ENCODE results near the gene MCF2L.

MCF2L gene

DNA sequence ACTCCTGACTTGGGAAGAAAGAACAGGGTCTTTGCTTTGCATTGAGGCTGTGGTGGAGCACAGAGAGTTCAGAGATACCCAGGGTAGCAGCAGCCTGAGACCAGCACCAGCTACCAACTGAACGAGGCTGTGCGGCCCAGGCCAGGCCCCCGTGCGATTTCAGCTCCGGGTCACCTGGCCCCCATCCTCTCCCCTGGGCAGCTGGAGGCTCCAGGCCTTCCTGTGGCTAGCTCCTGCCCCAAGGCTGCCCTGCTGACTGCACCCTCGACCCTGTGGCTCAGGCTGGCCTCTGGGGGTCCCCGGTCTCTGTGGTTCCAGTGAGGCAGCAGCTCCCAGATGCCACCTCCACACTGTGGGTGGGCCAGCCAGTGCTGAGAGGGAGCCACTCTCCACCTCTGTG, 52.8 kb downstream of the MCF2L start:
- Histone ChIP-seq H3K4me1 (ENCODE audit: control insufficient read depth, insufficient read depth, low read length) (peaks cover 13% of the 10 kb centered on the region), H3K36me3 (ENCODE audit: control insufficient read depth, insufficient read depth, low read length) (no peaks in the 10 kb centered on the region), H3K27me3 (ENCODE audit: control insufficient read depth, insufficient read depth, low read length) (no peaks in the 10 kb centered on the region), H3K9ac (ENCODE audit: low read depth, low read length) (no peak overlapping the region), H3K27ac (ENCODE audit: low read depth, low read length) (no peak overlapping the region), H3K4me3 (ENCODE audit: low read depth, low read length) (no peak overlapping the region), H3K9me3 (ENCODE audit: control insufficient read depth, insufficient read depth, low read length) (no peaks in the 10 kb centered on the region)

GRCh38 chr13:113022391-113022744, 53.4 kb downstream of the MCF2L start:
- Histone ChIP-seq H3K4me1 (ENCODE audit: control insufficient read depth, insufficient read depth, low read length) (peaks cover 13% of the 10 kb centered on the region), H3K4me3 (ENCODE audit: low read depth, low read length) (no peak overlapping the region), H3K36me3 (ENCODE audit: control insufficient read depth, insufficient read depth, low read length) (no peaks in the 10 kb centered on the region), H3K9me3 (ENCODE audit: control insufficient read depth, insufficient read depth, low read length) (no peaks in the 10 kb centered on the region), H3K27ac (ENCODE audit: low read depth, low read length) (peak overlapping the region; percentile 89), H3K27me3 (ENCODE audit: control insufficient read depth, insufficient read depth, low read length) (no peaks in the 10 kb centered on the region), H3K9ac (ENCODE audit: low read depth, low read length) (no peak overlapping the region; the same call in 1 of the 2 replicates)

GRCh38 chr13:113022745-113023574, 53.9 kb downstream of the MCF2L start:
- Histone ChIP-seq H3K36me3 (ENCODE audit: control insufficient read depth, insufficient read depth, low read length) (no peaks in the 10 kb centered on the region), H3K27me3 (ENCODE audit: control insufficient read depth, insufficient read depth, low read length) (no peaks in the 10 kb centered on the region), H3K9me3 (ENCODE audit: control insufficient read depth, insufficient read depth, low read length) (no peaks in the 10 kb centered on the region), H3K9ac (ENCODE audit: low read depth, low read length) (no peak overlapping the region; the same call in 1 of the 2 replicates), H3K4me1 (ENCODE audit: control insufficient read depth, insufficient read depth, low read length) (peaks cover 13% of the 10 kb centered on the region), H3K27ac (ENCODE audit: low read depth, low read length) (peak overlapping the region; percentile 89), H3K4me3 (ENCODE audit: low read depth, low read length) (no peak overlapping the region)

DNA sequence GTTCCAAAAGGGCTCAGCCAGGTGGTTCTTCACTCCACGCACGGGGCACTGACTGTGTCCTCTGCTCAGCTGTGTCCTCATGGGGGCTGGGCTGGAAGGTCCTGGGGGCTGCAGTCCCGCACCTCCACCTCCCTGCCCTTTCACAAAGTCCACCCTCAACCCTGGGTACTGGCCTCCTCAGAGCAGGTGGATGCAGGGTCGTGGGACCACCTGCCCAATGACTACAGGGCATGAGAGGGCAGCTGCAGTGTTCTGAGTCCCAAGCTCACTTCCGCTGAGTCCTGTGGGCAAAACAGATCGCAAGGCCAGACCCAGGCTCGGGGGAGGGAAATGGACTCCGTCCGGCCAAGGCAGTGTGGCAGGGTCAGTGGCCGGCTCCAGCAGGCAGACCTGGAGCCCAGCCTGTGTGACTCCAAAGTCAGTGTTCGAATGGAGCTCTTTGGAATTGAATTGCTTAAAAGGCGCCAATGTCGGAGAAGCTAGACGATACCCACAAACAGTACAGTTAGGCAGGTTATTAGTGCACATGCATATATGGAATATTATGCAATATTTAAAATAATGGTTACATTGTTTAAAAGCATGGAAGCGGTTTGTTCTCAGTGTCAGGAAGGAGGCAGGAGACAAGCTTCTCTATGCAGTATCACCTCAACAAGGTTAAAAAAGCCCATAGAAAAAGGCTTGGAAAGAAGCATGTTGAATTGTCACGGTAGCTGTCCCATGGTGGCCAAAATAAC, 54.8 kb downstream of the MCF2L start:
- H3K27ac ChIP-seq (ENCODE audit: low read depth, low read length), result peak overlapping the region; percentile 89
- no peak overlapping the region for H3K4me3 ChIP-seq (ENCODE audit: low read depth, low read length)
- H3K4me1 ChIP-seq (ENCODE audit: control insufficient read depth, insufficient read depth, low read length), result peaks cover 13% of the 10 kb centered on the region
- no peaks in the 10 kb centered on the region for H3K9me3 ChIP-seq (ENCODE audit: control insufficient read depth, insufficient read depth, low read length)
- no peaks in the 10 kb centered on the region for H3K27me3 ChIP-seq (ENCODE audit: control insufficient read depth, insufficient read depth, low read length)
- H3K9ac ChIP-seq (ENCODE audit: low read depth, low read length), result no peak overlapping the region
- no peaks in the 10 kb centered on the region for H3K36me3 ChIP-seq (ENCODE audit: control insufficient read depth, insufficient read depth, low read length)

GRCh38 chr13:113024466-113024865, 55.5 kb downstream of the MCF2L start:
- H3K9me3 ChIP-seq (ENCODE audit: control insufficient read depth, insufficient read depth, low read length), result no peaks in the 10 kb centered on the region
- no peak overlapping the region for H3K27ac ChIP-seq (ENCODE audit: low read depth, low read length)
- no peak overlapping the region for H3K9ac ChIP-seq (ENCODE audit: low read depth, low read length)
- no peaks in the 10 kb centered on the region for H3K36me3 ChIP-seq (ENCODE audit: control insufficient read depth, insufficient read depth, low read length)
- peaks cover 13% of the 10 kb centered on the region for H3K4me1 ChIP-seq (ENCODE audit: control insufficient read depth, insufficient read depth, low read length)
- H3K4me3 ChIP-seq (ENCODE audit: low read depth, low read length), result no peak overlapping the region
- H3K27me3 ChIP-seq (ENCODE audit: control insufficient read depth, insufficient read depth, low read length), result no peaks in the 10 kb centered on the region

DNA sequence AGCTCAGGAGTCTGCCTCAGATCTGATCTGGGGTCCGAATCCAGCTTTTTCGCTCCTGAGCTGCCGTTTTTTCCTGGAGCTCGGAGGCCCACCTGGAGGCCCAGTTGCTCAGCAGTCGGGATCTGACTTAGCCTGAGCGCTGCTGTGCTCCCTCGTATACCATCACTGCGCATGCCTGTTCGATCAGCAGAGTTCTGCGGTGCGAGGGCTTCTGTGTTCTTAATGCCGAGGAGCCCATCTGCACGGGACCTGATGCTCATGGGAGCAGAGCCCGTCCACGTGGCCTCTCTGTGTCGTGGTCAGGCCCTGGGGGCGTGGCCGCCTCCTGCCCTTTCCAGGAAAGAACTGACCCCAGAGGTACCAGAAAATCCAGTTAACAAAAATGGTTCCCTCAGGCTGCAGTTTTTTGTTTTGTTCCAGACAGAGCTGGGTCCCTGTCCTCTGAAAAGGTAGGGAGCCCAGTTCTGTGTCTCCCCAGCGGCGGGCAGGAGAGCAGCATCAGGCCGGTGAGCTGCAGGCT, 57.4 kb downstream of the MCF2L start:
- Histone ChIP-seq H3K27ac (ENCODE audit: low read depth, low read length) (no peak overlapping the region), H3K36me3 (ENCODE audit: control insufficient read depth, insufficient read depth, low read length) (no peaks in the 10 kb centered on the region), H3K27me3 (ENCODE audit: control insufficient read depth, insufficient read depth, low read length) (no peaks in the 10 kb centered on the region), H3K9ac (ENCODE audit: low read depth, low read length) (no peak overlapping the region), H3K4me1 (ENCODE audit: control insufficient read depth, insufficient read depth, low read length) (peaks cover 13% of the 10 kb centered on the region), H3K9me3 (ENCODE audit: control insufficient read depth, insufficient read depth, low read length) (no peaks in the 10 kb centered on the region), H3K4me3 (ENCODE audit: low read depth, low read length) (no peak overlapping the region)

GRCh38 chr13:113027095-113027494, 58.1 kb downstream of the MCF2L start:
- no peak overlapping the region for H3K9ac ChIP-seq (ENCODE audit: low read depth, low read length)
- no peaks in the 10 kb centered on the region for H3K9me3 ChIP-seq (ENCODE audit: control insufficient read depth, insufficient read depth, low read length)
- peaks cover 13% of the 10 kb centered on the region for H3K4me1 ChIP-seq (ENCODE audit: control insufficient read depth, insufficient read depth, low read length)
- H3K27me3 ChIP-seq (ENCODE audit: control insufficient read depth, insufficient read depth, low read length), result no peaks in the 10 kb centered on the region
- no peaks in the 10 kb centered on the region for H3K36me3 ChIP-seq (ENCODE audit: control insufficient read depth, insufficient read depth, low read length)
- H3K4me3 ChIP-seq (ENCODE audit: low read depth, low read length), result no peak overlapping the region
- no peak overlapping the region for H3K27ac ChIP-seq (ENCODE audit: low read depth, low read length)

DNA sequence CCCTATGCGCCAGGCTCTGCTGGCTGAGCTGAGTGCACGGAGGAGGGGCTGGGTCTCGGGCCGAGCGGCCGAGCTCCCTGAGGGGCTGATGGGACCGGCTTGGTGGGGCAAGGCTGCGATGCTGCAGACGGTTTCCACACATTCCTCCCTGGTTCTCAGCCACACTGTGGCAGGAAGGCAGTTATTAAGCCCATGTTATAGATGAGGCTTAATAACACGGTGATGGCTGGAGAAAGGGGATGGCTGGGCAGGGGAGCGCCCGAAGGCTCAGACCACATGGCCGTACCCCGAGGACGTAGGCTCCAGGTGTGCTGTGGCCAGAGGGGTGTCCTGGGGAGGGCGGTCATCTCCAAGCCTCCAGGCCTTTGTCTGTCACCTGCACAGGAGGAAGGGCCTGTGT, 58.6 kb downstream of the MCF2L start:
- Histone ChIP-seq H3K9me3 (ENCODE audit: control insufficient read depth, insufficient read depth, low read length) (no peaks in the 10 kb centered on the region), H3K36me3 (ENCODE audit: control insufficient read depth, insufficient read depth, low read length) (no peaks in the 10 kb centered on the region), H3K4me3 (ENCODE audit: low read depth, low read length) (no peak overlapping the region), H3K9ac (ENCODE audit: low read depth, low read length) (no peak overlapping the region), H3K4me1 (ENCODE audit: control insufficient read depth, insufficient read depth, low read length) (peaks cover 10% of the 10 kb centered on the region), H3K27ac (ENCODE audit: low read depth, low read length) (no peak overlapping the region), H3K27me3 (ENCODE audit: control insufficient read depth, insufficient read depth, low read length) (no peaks in the 10 kb centered on the region)

GRCh38 chr13:113028336-113029060, 59.5 kb downstream of the MCF2L start:
- Histone ChIP-seq H3K4me1 (ENCODE audit: control insufficient read depth, insufficient read depth, low read length) (0 out of 2 replicates have a peak, but pooled peaks cover under 1% of the 10 kb centered on the region), H3K27me3 (ENCODE audit: control insufficient read depth, insufficient read depth, low read length) (no peaks in the 10 kb centered on the region), H3K9me3 (ENCODE audit: control insufficient read depth, insufficient read depth, low read length) (no peaks in the 10 kb centered on the region)

DNA sequence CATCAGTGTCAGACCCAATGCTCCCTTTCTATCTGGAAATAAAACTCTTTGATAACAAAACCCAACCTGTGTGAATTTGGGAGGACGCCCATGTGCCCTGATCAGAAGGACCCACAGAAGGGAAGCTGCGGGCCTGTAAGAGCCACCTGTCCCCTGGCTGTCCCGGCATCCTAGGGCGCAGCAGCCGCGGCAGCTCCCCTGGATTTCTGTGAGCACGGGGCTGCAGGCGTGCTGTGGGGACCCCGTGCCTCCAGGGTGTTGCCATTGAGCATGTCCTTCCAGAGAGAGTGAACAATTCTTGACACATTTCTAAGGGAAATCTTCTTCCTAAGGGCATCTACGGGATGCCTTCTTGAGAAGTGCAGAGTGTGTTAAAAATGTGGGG, 60.0 kb downstream of the MCF2L start:
- no peaks in the 10 kb centered on the region for H3K4me1 ChIP-seq (ENCODE audit: control insufficient read depth, insufficient read depth, low read length)
- H3K4me3 ChIP-seq (ENCODE audit: low read depth, low read length), result no peak overlapping the region
- H3K27ac ChIP-seq (ENCODE audit: low read depth, low read length), result no peak overlapping the region

More at GRCh38 chr13:113028336-113029060, 59.5 kb downstream of the MCF2L start:
- H3K4me3 ChIP-seq (ENCODE audit: low read depth, low read length), result no peak overlapping the region
- no peak overlapping the region for H3K9ac ChIP-seq (ENCODE audit: low read depth, low read length)
- H3K27ac ChIP-seq (ENCODE audit: low read depth, low read length), result no peak overlapping the region
- no peaks in the 10 kb centered on the region for H3K36me3 ChIP-seq (ENCODE audit: control insufficient read depth, insufficient read depth, low read length)

More for the DNA sequence above, 60.0 kb downstream of the MCF2L start:
- no peaks in the 10 kb centered on the region for H3K9me3 ChIP-seq (ENCODE audit: control insufficient read depth, insufficient read depth, low read length)
- H3K9ac ChIP-seq (ENCODE audit: low read depth, low read length), result no peak overlapping the region
- H3K27me3 ChIP-seq (ENCODE audit: control insufficient read depth, insufficient read depth, low read length), result no peaks in the 10 kb centered on the region
- H3K36me3 ChIP-seq (ENCODE audit: control insufficient read depth, insufficient read depth, low read length), result no peaks in the 10 kb centered on the region
